HEK293 (cell line): ENCODE results near the gene MDP1.
A peak's percentile ranks its signal among the peaks of the same experiment; 100 is the strongest.

ENCODE experiments used
- CTCF ChIA-PET: fragments of 350-600 bp; formaldehyde crosslinking; extraction: SDS; loops from one replicate; lab custom pipeline; 2021; ENCODE audit warnings: antibody characterized with exemption; lab: Yijun Ruan, JAX
- POLR2A ChIA-PET: fragments of 300-600 bp; formaldehyde crosslinking; extraction: SDS; loops from one replicate; lab custom pipeline; 2020; ENCODE audit warnings: antibody characterized with exemption, inconsistent platforms; lab: Yijun Ruan, JAX
- H3K27ac ChIP-seq: fragments of 200-500 bp; sonication (Bioruptor generic); 2 replicates; pipeline ENCODE4 v1.5.1; 2014; ENCODE audit warnings: low read depth, low read length, control low read depth, inconsistent platforms; ENCODE audit errors: extremely low read depth
- H3K36me3 ChIP-seq, 2 experiments: fragments of 200-500 bp in 1 of 2; sonication (Bioruptor generic) in 1 of 2; 1 replicate in 1 of 2; 2 replicates in 1 of 2; pipeline ENCODE4 v1.5.1; 2014 to 2017; ENCODE audit warnings: inconsistent platforms in 2 of 2, low read length in 2 of 2; ENCODE audit not compliant: control insufficient read depth in 2 of 2, insufficient read depth in 1 of 2
- H3K4me1 ChIP-seq: fragments of 200-500 bp; sonication (Bioruptor generic); 2 replicates; pipeline ENCODE4 v1.5.1; 2014; ENCODE audit warnings: mild to moderate bottlenecking, low read length, inconsistent platforms; ENCODE audit not compliant: control insufficient read depth, insufficient read depth
- H3K4me3 ChIP-seq: 2 replicates; pipeline ENCODE4 v1.5.1; 2011; ENCODE audit warnings: low read depth, mild to moderate bottlenecking, control low read depth, low read length, moderate library complexity
- H3K9me3 ChIP-seq: fragments of 200-500 bp; sonication (Bioruptor generic); 2 replicates; pipeline ENCODE4 v1.5.1; 2014; ENCODE audit warnings: low read depth, low read length, inconsistent platforms; ENCODE audit not compliant: control insufficient read depth, insufficient read depth
- CTCF ChIP-seq: fragments of 450-650 bp; formaldehyde crosslinking; IDR thresholded peaks from 2 replicates; pipeline ENCODE4 v1.5.1; 2016; ENCODE audit warnings: missing biosample characterization, missing genetic modification characterization
- EGR2 ChIP-seq: fragments of 450-650 bp; formaldehyde crosslinking; IDR thresholded peaks from 2 replicates; pipeline ENCODE4 v1.5.1; 2016; ENCODE audit warnings: low read depth, missing biosample characterization, missing genetic modification characterization
- HOXC10 ChIP-seq: sonication (generic); formaldehyde crosslinking; IDR thresholded peaks from 2 replicates; pipeline ENCODE4 v1.8.1; 2023; ENCODE audit warnings: mild to moderate bottlenecking, missing genetic modification reagents
- ZBTB8A ChIP-seq: fragments of 450-650 bp; formaldehyde crosslinking; IDR thresholded peaks from 2 replicates; pipeline ENCODE4 v1.5.1; 2016; ENCODE audit warnings: missing biosample characterization, missing genetic modification characterization
- ZNF121 ChIP-seq: fragments of 450-650 bp; formaldehyde crosslinking; IDR thresholded peaks from 2 replicates; pipeline ENCODE4 v1.5.1; 2016; ENCODE audit warnings: missing biosample characterization, missing genetic modification characterization
- ZNF146 ChIP-seq: fragments of 450-650 bp; formaldehyde crosslinking; IDR thresholded peaks from 2 replicates; pipeline ENCODE4 v1.5.1; 2016; ENCODE audit warnings: missing biosample characterization, missing genetic modification characterization
- ZNF16 ChIP-seq: fragments of 450-650 bp; formaldehyde crosslinking; IDR thresholded peaks from 2 replicates; pipeline ENCODE4 v1.5.1; 2016; ENCODE audit warnings: low read depth, missing biosample characterization, missing genetic modification characterization
- ZNF202 ChIP-seq: fragments of 450-650 bp; formaldehyde crosslinking; IDR thresholded peaks from 2 replicates; pipeline ENCODE4 v1.5.1; 2016; ENCODE audit warnings: missing biosample characterization, missing genetic modification characterization, borderline replicate concordance
- ZNF266 ChIP-seq: fragments of 450-650 bp; formaldehyde crosslinking; IDR thresholded peaks from 2 replicates; pipeline ENCODE4 v1.5.1; 2016; ENCODE audit warnings: missing biosample characterization, missing genetic modification characterization, low read depth
- ZNF426 ChIP-seq: fragments of 450-650 bp; formaldehyde crosslinking; IDR thresholded peaks from 2 replicates; pipeline ENCODE4 v1.5.1; 2017; ENCODE audit warnings: missing biosample characterization, missing genetic modification characterization, mild to moderate bottlenecking, inconsistent platforms, moderate library complexity
- ZNF549 ChIP-seq: fragments of 450-650 bp; IDR thresholded peaks from 2 replicates; pipeline ENCODE4 v1.5.1; 2018; ENCODE audit warnings: missing biosample characterization, missing genetic modification characterization, mild to moderate bottlenecking, inconsistent platforms, moderate library complexity
- ZNF621 ChIP-seq: fragments of 450-650 bp; formaldehyde crosslinking; IDR thresholded peaks from 2 replicates; pipeline ENCODE4 v1.5.1; 2017; ENCODE audit warnings: missing biosample characterization, missing genetic modification characterization
- ZNF747 ChIP-seq: fragments of 450-650 bp; formaldehyde crosslinking; IDR thresholded peaks from 2 replicates; pipeline ENCODE4 v1.5.1; 2016; ENCODE audit warnings: missing biosample characterization, missing genetic modification characterization
- ZNF837 ChIP-seq: fragments of 450-650 bp; formaldehyde crosslinking; IDR thresholded peaks from 2 replicates; pipeline ENCODE4 v1.5.1; 2016; ENCODE audit warnings: missing biosample characterization, missing genetic modification characterization
- TF ChIP-seq, protein P1 (sequence below): fragments of 450-650 bp; formaldehyde crosslinking; conservative IDR thresholded peaks from 2 replicates; pipeline ENCODE4 v1.5.1; 2016; ENCODE audit warnings: low read depth, missing biosample characterization, missing genetic modification characterization
- TF ChIP-seq, protein P2 (sequence below): fragments of 450-650 bp; formaldehyde crosslinking; IDR thresholded peaks from 2 replicates; pipeline ENCODE4 v1.5.1; 2016; ENCODE audit warnings: missing biosample characterization, missing genetic modification characterization
- TF ChIP-seq, protein P3 (sequence below): fragments of 450-650 bp; formaldehyde crosslinking; IDR thresholded peaks from 2 replicates; pipeline ENCODE4 v1.5.1; 2017; ENCODE audit warnings: missing biosample characterization, missing genetic modification characterization

MDP1 gene

GRCh38 chr14:24172261-24172860 is 43.5 kb downstream of the MDP1 start (continued):
- no peak for TF ChIP-seq ZNF202 (tag by site-specific recombination)
- TF ChIP-seq ZNF837, result no peak
- no peak for TF ChIP-seq CTCF (tag by site-specific recombination)
- no peak for TF ChIP-seq ZNF146 (tag by site-specific recombination)

GRCh38 chr14:24171422-24172260 is 44.2 kb downstream of the MDP1 start, which contains the start of gene REC8:
Gene REC8, plus strand, starts transcription at chr14:24172080. Its CDS starts 473 bp downstream, at chr14:24172553.
- Histone ChIP-seq H3K4me3 (peak within 1 kb of the TSS; percentile 17; the same call in 1 of the 2 replicates), H3K36me3 (peaks cover 0 to 15% of the 10 kb centered on the region in 2 experiments; a peak in 2 of 3 replicates)
- no peak for TF ChIP-seq ZNF121 (tag by site-specific recombination)
- TF ChIP-seq ZNF146 (tag by site-specific recombination), result no peak
- no peak for TF ChIP-seq ZNF747 (tag by site-specific recombination)
- no peak for TF ChIP-seq HOXC10 (CRISPR knock-in tag)
- no peak for TF ChIP-seq ZNF621 (tag by site-specific recombination)
- no peak for TF ChIP-seq EGR2 (tag by site-specific recombination)
- no peak for TF ChIP-seq ZBTB8A
- TF ChIP-seq ZNF16 (tag by site-specific recombination), result no peak
- TF ChIP-seq ZNF426 (tag by site-specific recombination), result no peak
- TF ChIP-seq, protein P1, sequence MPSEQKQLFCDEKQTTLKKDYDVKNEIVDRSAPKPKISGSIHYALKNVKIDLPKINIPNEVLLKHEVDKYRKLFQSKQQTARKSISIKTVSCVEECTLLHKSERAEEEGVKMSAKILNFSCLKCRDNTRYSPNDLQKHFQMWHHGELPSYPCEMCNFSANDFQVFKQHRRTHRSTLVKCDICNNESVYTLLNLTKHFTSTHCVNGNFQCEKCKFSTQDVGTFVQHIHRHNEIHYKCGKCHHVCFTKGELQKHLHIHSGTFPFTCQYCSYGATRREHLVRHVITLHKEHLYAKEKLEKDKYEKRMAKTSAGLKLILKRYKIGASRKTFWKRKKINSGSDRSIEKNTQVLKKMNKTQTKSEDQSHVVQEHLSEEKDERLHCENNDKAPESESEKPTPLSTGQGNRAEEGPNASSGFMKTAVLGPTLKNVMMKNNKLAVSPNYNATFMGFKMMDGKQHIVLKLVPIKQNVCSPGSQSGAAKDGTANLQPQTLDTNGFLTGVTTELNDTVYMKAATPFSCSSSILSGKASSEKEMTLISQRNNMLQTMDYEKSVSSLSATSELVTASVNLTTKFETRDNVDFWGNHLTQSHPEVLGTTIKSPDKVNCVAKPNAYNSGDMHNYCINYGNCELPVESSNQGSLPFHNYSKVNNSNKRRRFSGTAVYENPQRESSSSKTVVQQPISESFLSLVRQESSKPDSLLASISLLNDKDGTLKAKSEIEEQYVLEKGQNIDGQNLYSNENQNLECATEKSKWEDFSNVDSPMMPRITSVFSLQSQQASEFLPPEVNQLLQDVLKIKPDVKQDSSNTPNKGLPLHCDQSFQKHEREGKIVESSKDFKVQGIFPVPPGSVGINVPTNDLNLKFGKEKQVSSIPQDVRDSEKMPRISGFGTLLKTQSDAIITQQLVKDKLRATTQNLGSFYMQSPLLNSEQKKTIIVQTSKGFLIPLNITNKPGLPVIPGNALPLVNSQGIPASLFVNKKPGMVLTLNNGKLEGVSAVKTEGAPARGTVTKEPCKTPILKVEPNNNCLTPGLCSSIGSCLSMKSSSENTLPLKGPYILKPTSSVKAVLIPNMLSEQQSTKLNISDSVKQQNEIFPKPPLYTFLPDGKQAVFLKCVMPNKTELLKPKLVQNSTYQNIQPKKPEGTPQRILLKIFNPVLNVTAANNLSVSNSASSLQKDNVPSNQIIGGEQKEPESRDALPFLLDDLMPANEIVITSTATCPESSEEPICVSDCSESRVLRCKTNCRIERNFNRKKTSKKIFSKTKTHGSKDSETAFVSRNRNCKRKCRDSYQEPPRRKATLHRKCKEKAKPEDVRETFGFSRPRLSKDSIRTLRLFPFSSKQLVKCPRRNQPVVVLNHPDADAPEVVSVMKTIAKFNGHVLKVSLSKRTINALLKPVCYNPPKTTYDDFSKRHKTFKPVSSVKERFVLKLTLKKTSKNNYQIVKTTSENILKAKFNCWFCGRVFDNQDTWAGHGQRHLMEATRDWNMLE (tag by site-specific recombination), result no peak
- TF ChIP-seq ZNF549, result no peak
- TF ChIP-seq, protein P2, sequence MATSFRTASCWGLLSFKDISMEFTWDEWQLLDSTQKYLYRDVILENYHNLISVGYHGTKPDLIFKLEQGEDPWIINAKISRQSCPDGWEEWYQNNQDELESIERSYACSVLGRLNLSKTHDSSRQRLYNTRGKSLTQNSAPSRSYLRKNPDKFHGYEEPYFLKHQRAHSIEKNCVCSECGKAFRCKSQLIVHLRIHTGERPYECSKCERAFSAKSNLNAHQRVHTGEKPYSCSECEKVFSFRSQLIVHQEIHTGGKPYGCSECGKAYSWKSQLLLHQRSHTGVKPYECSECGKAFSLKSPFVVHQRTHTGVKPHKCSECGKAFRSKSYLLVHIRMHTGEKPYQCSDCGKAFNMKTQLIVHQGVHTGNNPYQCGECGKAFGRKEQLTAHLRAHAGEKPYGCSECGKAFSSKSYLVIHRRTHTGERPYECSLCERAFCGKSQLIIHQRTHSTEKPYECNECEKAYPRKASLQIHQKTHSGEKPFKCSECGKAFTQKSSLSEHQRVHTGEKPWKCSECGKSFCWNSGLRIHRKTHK (tag by site-specific recombination), result no peak
- no peak for TF ChIP-seq ZNF266 (tag by site-specific recombination)
- TF ChIP-seq, protein P3, sequence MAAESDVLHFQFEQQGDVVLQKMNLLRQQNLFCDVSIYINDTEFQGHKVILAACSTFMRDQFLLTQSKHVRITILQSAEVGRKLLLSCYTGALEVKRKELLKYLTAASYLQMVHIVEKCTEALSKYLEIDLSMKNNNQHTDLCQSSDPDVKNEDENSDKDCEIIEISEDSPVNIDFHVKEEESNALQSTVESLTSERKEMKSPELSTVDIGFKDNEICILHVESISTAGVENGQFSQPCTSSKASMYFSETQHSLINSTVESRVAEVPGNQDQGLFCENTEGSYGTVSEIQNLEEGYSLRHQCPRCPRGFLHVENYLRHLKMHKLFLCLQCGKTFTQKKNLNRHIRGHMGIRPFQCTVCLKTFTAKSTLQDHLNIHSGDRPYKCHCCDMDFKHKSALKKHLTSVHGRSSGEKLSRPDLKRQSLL (tag by site-specific recombination), result no peak
- TF ChIP-seq, all 188 proteins: peak for 0
- Histone ChIP-seq H3K4me1 (no peaks in the 10 kb centered on the region), H3K27ac (no peak within 1 kb of the TSS), H3K9me3 (no peaks in the 10 kb centered on the region)
- ChIA-PET POLR2A (interaction anchor here (1.5 kb wide), 1 partner anchor 14 kb away, joined by 8 read pairs; no protein-coding TSS in a partner anchor), CTCF (no interaction called here)
